ENCODE measurements around the gene KATNAL1. TPM values are rescaled to one million over a fixed set of nuclear protein-coding genes. Genes with fewer than 3 reads are reported as not detected.

KATNAL1 gene
- total RNA-seq, 1 experiment from 2014 or later, result 5.1 TPM

DNA sequence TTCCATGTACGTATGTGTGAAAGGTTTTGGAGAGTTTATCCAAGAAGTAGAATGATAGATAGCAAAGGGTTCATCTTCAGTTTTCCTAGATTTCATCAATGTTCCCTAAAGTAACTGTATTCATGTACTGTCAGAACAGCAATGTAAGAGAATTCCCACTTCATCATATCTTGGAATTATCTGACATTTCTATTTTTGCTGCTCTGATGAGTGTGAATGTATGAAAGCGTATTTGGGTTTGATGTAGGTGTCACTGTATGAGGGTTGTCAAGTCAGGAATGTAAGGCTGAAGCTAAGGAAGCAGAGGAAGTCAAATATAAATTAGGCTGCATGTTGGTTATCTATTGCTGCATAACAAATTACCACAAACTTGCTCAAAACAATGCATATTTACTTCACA, 7.2 kb upstream of the KATNAL1 start:
- no peak for TF ChIP-seq CTCF (IDR thresholded peaks at IDR 0.05; ENCODE audit: unreplicated experiment)
- no peaks in the 10 kb centered on the region for H3K27me3 Mint-ChIP-seq (ENCODE audit: unreplicated experiment)
- H3K4me1 Mint-ChIP-seq (ENCODE audit: low read depth, unreplicated experiment), result no peaks in the 10 kb centered on the region
- no peaks in the 10 kb centered on the region for H3K36me3 Mint-ChIP-seq (ENCODE audit: insufficient read depth, unreplicated experiment)
- intact Hi-C loops (cut with micrococcal nuclease; ENCODE audit: unreplicated experiment), result no loop called here
- no peaks in the 10 kb centered on the region for H3K9me3 Mint-ChIP-seq (ENCODE audit: low read depth, unreplicated experiment)
- H3K4me3 Mint-ChIP-seq (ENCODE audit: low read depth, unreplicated experiment), result no peak overlapping the region
- no peak for DNase-seq
- H3K27ac Mint-ChIP-seq (ENCODE audit: unreplicated experiment), result no peak overlapping the region
- CTCF ChIA-PET, result no interaction called here
- no TSS peak for BruUV-seq (replicated peaks)

DNA sequence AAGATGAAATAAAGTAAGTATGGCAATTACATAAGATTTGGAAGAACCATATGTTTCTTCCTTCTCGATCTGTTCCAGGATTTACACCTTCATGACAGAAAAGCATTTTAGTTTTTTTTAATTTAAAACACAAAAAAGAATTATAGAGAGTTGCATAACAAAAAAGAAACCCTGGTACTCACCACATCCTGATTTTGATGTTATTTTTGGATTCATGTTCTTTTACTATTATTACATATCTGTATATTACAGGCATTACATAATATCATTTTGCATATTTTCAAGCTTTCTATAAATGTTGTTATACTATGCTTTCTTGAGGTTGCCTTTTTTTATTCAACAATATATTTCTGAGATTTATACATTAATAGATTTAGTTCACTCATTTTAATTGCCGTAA, 6.7 kb upstream of the KATNAL1 start:
- no peak for DNase-seq
- Mint-ChIP-seq H3K9me3 (ENCODE audit: low read depth, unreplicated experiment) (no peaks in the 10 kb centered on the region), H3K4me1 (ENCODE audit: low read depth, unreplicated experiment) (peaks cover under 1% of the 10 kb centered on the region), H3K27me3 (ENCODE audit: unreplicated experiment) (no peaks in the 10 kb centered on the region), H3K4me3 (ENCODE audit: low read depth, unreplicated experiment) (no peak overlapping the region), H3K27ac (ENCODE audit: unreplicated experiment) (no peak overlapping the region), H3K36me3 (ENCODE audit: insufficient read depth, unreplicated experiment) (no peaks in the 10 kb centered on the region)
- CTCF ChIA-PET, result no interaction called here
- no peak for TF ChIP-seq CTCF (IDR thresholded peaks at IDR 0.05; ENCODE audit: unreplicated experiment)
- intact Hi-C loops (cut with micrococcal nuclease; ENCODE audit: unreplicated experiment), result no loop called here
- BruUV-seq (replicated peaks), result no TSS peak

- intact Hi-C loops (cut with micrococcal nuclease; ENCODE audit: unreplicated experiment), result no loop called here
These were observed 6.0 kb upstream of the KATNAL1 start for GRCh38 chr13:30313311-30313710.

GRCh38 chr13:30312904-30313303, 5.6 kb upstream of the KATNAL1 start:
- no peak for DNase-seq
- Mint-ChIP-seq H3K4me3 (ENCODE audit: low read depth, unreplicated experiment) (no peak overlapping the region), H3K4me1 (ENCODE audit: low read depth, unreplicated experiment) (peaks cover 9% of the 10 kb centered on the region), H3K36me3 (ENCODE audit: insufficient read depth, unreplicated experiment) (no peaks in the 10 kb centered on the region), H3K27me3 (ENCODE audit: unreplicated experiment) (no peaks in the 10 kb centered on the region), H3K9me3 (ENCODE audit: low read depth, unreplicated experiment) (no peaks in the 10 kb centered on the region), H3K27ac (ENCODE audit: unreplicated experiment) (no peak overlapping the region)
- TF ChIP-seq CTCF (IDR thresholded peaks at IDR 0.05; ENCODE audit: unreplicated experiment), result no peak
- CTCF ChIA-PET, result no interaction called here
- no TSS peak for BruUV-seq (replicated peaks)
- intact Hi-C loops (cut with micrococcal nuclease; ENCODE audit: unreplicated experiment), result no loop called here

More at GRCh38 chr13:30313311-30313710, 6.0 kb upstream of the KATNAL1 start:
- BruUV-seq (replicated peaks), result no TSS peak
- H3K27me3 Mint-ChIP-seq (ENCODE audit: unreplicated experiment), result no peaks in the 10 kb centered on the region
- no peak overlapping the region for H3K4me3 Mint-ChIP-seq (ENCODE audit: low read depth, unreplicated experiment)
- H3K27ac Mint-ChIP-seq (ENCODE audit: unreplicated experiment), result no peak overlapping the region
- CTCF ChIA-PET, result no interaction called here
- no peak for TF ChIP-seq CTCF (IDR thresholded peaks at IDR 0.05; ENCODE audit: unreplicated experiment)
- H3K36me3 Mint-ChIP-seq (ENCODE audit: insufficient read depth, unreplicated experiment), result no peaks in the 10 kb centered on the region
- no peaks in the 10 kb centered on the region for H3K9me3 Mint-ChIP-seq (ENCODE audit: low read depth, unreplicated experiment)
- no peak for DNase-seq
- peaks cover 8% of the 10 kb centered on the region for H3K4me1 Mint-ChIP-seq (ENCODE audit: low read depth, unreplicated experiment)

DNA sequence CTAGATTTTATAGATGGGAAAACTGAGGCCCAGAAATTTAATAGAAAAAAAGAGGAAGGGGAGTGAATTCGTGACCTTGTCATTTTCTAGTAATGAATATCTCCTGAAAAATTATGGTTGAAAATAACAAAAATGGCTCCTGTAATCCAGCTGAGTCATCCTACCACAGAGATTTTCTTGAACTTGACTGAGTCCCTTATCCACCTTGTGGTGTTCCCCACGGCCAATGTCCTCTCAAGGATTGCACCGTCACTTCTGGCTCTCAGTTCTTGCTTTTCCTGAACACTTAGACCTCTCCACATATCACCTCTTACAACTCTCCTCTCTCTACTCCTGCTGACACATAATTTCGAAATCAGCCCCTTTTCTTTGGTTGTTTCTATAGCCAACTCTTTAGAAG, 1.2 kb upstream of the KATNAL1 start:
- no peaks in the 10 kb centered on the region for H3K9me3 Mint-ChIP-seq (ENCODE audit: low read depth, unreplicated experiment)
- no peak for DNase-seq
- CTCF ChIA-PET, result no interaction called here
- H3K36me3 Mint-ChIP-seq (ENCODE audit: insufficient read depth, unreplicated experiment), result peaks cover 15% of the 10 kb centered on the region
- peaks cover 9% of the 10 kb centered on the region for H3K4me1 Mint-ChIP-seq (ENCODE audit: low read depth, unreplicated experiment)
- TF ChIP-seq CTCF (IDR thresholded peaks at IDR 0.05; ENCODE audit: unreplicated experiment), result no peak
- intact Hi-C loops (cut with micrococcal nuclease; ENCODE audit: unreplicated experiment), result no loop called here
- H3K4me3 Mint-ChIP-seq (ENCODE audit: low read depth, unreplicated experiment), result no peak overlapping the region
- peak overlapping the region; percentile 4 for H3K27ac Mint-ChIP-seq (ENCODE audit: unreplicated experiment)
- no peaks in the 10 kb centered on the region for H3K27me3 Mint-ChIP-seq (ENCODE audit: unreplicated experiment)
- BruUV-seq (replicated peaks), result no TSS peak
